Dedifferentiated amniotic fluid mesenchymal stem cell (primary cell): ENCODE results near the gene AP1B1.
"Not testable (repeated sequence)": the region's sequence is repeated elsewhere in the genome, so short reads cannot be mapped to it uniquely, and the experiment has no call there.

Experiments
- DNase-seq: peaks from one replicate; pipeline ENCODE4 v3.0.0-alpha.2; 2016; ENCODE audit errors: extremely low spot score

Gene AP1B1

DNA sequence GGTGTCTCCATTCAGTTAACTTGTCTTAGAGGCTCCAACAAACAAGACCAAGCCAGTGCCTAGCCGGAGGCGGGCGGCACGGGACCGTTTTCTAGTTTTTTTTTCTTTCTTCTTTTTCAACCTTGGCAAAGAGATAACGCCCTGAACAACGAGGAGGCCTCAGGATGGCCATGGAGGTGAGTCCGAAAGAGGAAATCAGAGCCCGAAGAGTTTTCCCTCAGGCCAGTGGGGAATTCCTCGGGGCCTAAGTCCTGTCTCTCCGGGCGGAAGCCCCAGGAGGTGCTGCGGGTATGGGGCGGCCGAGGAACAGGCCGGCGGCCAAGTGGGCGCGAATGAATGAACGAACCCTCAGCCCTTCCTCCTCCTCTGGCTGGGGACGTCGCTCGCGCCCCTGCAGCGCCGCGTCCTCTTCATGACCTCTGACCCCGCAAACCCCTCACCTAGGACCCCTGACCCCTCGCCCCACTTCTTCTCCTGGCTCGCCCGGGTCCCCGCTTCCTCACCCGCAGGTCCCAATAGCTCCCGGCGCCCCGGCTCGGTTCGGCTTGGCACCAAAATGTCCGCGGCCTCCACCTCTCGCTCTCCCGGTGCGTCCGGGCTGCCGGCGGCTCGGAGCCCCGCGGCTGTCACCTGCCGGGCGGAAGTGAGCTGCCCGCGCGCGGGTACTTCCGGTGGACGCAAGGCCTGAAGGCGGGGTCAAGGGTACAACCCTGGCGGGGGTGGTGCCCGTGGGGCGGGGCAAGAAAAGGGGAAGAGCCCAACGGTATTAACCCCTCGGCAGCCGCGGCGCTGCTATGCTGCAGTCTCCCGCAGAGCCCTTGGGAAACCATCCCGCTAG, at the start of gene AP1B1:
Gene AP1B1, minus strand, starts transcription at position 650 of the 838 bp plus-strand sequence. CDS start 21,327 bp downstream, outside the sequence.
- DNase-seq = peak; percentile 69

DNA sequence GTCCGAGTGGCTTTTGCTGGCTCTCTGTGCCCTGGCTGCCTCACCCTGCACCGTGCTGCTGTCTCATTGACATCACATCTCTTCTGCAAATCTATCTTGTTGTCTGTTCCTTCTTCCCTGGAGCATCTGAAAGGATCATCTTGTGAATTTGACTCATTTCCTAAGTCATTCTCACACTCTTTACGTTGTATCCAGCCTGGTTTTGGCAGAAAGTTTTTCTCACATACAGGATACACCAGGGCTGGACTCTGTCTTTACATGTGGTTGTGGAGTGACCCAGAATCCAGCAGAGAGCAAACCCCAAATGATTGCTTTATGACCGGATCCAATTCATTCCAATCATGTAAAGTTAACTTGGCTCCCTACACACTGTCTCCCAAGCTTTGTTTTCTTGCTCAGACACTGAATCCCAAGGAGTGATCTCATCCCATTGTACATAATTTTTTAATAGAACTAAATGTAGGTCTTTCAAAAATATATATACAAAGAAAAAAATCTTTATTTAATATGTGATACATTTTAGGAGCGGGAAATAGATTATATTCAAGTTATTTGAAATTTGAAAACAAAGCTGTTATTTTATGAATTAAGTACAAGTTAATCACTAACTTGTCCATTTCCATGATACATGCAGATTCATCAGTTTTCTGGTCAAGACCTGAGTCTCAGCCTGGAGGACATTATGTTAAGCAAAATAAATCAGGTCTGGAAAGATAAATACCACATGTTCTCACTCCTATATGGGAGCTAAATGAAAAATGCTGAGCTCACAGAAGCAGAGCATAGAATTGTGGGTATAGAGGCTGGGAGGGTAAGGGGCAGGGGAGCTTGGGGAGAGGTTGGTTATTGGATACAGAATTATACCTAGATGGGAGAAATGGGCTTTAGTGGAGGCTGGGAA, 47.1 kb upstream of the AP1B1 start:
- DNase-seq = no peak

DNA sequence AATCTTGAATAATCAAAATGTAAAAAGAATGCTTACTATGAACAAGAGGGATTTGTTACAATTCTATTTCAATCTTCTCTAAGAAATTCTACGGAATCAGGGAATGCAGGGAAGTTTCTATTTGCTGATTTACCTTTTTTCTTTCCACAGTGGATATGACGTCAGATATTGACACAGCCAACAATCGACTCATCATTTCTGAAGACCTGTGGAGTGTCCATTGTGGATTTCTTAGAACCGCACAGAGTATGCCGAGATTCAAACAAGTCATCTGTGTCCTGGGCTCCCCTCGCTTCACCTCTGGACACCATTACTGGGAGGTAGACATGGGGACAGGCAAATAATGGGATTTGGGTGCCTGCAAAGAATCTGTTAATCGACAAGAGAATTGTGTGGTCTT, 45.9 kb upstream of the AP1B1 start:
- DNase-seq = no peak

DNA sequence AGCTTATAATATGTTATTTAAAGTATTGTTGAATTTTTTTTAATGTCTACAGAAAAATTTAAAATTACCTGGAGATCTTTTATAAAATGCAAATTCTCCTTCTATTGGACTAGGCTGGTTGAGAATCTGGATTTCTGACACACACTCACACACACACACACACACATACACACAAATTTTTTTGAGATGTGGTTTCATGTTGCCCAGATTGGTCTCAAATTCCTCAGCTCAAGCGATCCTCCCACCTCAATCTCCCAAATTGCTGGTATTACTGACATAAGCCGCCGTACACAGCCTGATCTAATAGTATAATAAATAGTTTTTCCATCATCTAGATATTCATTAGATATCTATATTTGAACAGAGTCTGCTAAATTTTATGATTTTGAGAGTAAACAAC, 45.5 kb upstream of the AP1B1 start:
- DNase-seq = no peak

DNA sequence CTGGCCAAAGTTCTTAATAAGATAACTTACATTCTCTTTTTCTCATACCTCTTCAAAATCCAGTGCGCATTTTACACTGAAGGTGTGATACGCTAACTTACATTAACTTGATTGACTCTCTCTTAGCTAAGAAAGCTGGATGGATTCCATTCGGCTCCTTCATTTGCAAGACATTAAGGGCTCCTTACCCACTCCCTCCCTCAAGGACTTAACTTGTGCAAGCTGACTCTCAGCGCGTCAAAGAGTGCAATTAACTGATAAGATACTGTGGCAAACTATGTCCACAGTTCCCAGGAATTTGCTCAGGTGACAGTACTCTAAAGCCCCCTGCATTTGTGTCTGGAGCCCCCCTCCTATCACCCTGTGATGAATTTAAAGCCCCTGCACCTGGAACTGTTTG, 43.6 kb upstream of the AP1B1 start:
- no peak for DNase-seq

DNA sequence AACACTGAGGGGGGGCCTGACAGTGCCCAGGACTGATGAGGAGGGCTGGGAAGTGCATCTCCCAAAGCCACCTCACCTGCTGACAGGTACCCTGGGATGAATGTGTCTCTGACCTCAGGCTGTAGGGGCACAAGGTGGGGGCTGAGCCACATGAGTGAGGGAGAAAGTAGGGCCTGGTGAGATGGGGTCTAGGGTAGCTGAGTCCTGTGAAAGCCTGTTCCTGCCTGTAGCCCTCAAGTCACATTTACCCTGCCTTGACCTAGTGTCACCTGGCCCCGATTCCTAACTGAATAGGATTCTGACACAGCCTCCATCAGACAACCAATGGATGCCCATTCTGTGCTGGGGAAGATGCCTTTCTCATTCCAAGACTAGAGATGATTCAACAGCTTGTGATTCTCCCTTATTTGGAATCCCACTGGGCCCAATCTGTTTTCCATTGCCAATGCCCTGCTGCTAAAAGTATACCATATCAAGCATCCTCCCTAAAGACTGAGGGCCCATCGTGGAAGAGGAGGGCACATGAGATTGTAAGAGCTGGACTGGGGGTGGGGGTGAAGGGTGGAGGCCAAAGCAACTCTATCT, 38.9 kb upstream of the AP1B1 start:
- DNase-seq = no peak

DNA sequence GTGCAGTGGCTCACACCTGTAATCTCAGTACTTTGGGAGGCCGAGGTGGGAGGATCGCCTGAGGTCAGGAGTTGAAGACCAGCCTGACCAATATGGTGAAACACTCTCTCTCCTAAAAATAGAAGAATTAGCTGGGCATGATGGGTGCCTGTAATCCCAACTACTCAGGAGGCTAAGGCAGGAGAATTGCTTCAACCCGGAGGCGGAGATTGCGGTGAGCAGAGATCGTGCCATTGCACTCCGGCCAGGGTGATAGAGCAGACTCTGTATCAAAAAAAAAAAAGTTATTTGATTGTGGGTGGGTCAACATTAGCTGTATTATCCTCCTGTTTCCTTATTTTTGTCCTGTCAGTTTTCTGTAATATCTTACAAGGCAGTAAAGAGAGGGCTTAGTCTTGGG, 38.1 kb upstream of the AP1B1 start:
- DNase-seq = no peak

DNA sequence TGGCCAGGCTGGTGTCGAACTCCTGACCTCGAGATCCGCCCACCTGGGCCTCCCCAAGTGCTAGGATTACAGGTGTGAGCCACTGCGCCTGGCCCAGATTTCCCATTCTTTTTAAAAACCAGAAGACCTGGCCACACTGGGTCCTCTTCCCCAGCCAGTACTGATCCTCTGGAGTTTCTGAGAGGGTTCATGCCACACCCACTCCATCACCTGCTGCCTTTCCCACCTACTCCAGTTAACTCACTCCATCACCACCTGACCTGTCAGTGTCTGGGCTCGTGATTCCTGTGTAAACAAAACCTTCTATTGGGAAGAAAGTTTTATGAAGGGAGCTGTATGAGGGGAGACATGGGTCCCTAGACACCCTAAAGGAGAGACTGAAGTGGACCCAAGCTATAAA, 30.3 kb upstream of the AP1B1 start:
- not testable (repeated sequence) for DNase-seq

DNA sequence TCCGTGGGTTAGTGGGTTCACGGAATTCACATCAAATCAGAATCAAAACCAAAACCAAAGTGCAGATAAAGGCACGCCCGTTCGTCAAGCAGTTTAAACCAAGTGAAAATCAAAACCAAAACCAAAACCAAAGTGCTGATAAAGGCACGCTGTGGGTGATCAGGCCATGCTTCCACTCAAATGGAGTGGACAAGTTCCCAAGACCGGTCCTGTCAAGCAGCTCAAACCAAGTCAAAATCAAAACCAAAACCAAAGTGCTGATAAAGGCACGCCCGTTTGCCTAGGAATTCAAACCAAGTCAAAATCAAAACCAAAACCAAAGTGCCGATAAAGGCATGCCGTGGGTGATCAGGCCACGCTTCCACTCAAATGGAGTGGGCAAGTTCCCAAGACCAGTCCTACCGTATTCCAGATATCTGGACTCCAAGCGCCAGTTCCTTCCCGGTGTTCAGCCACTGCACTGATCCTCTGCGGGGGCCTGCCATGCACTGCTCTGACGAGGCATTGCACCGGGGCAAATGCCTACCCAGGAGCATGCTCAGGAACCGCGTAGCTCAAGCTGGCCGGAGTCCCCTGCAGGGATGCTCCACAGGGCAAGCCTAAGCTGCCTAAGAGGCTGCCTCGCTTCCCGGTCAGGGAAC, 26.7 kb upstream of the AP1B1 start:
- DNase-seq = not testable (repeated sequence)

DNA sequence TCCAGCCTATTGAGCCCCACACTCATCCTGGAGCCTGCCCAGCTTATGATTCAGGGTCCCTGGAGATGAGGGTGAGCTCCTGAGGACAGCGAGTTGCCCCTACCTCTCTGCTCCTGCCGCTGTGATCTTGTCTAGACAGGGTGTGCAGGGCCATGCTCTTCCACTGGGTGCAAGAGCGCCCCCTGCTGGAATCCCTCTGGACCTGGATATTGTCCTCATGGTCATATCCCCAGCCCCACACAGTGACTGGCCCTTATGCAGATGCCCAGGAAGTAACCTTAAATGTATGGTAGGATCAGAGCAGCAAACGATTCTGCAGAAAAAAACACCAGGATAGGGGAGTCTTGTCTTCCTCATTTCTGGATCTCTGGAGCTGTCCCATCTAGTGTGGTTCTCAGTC, 24.4 kb upstream of the AP1B1 start:
- not testable (repeated sequence) for DNase-seq

DNA sequence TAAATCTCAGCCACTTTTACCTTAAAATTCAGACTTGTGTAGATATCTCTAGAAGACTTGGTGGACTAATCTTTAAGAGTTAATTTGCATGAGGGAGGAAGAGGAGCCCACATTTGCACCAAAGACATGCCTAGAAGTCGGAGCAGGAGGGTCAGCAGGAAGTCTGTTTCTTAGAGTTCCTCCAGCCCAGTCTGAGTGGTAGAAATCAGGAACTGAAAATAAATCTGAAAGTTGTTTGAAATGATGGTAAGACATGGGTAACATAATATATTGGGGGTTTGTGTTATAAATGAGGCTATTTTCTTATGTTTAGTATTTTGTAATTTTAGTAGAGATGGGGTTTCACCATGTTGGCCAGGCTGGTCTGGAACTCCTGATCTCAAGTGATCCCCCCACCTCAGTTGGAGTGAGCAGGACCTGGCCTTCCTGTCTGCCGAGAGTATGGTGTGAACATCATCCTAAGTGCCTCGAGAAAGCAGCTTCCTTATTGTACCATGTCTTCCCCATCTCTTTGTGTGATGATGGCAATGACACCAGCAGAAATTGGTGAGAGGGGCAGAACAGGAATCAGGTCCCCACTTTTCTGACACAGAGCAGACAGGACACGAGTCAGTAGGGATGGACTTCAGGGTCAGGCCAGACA, 23.3 kb upstream of the AP1B1 start:
- not testable (repeated sequence) for DNase-seq

DNA sequence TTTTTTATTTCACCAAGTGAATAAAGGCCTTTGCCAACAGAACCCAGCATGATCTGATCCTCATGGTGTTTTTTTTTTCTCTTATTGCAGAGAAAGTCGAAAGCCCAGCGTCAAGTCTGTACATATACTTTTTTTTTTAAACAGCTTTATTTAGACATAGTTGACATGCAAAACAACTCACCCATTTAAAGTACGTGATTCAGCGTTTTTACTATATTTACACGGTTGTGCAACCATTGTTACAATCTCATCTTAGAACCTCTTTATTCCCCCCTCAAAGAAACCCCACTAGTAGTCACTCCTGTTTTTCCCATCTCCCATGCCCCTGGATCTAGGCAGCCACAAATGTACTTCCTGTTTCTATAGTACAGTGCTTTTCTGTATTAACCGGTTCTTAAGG, 20.6 kb upstream of the AP1B1 start:
- DNase-seq = no peak

DNA sequence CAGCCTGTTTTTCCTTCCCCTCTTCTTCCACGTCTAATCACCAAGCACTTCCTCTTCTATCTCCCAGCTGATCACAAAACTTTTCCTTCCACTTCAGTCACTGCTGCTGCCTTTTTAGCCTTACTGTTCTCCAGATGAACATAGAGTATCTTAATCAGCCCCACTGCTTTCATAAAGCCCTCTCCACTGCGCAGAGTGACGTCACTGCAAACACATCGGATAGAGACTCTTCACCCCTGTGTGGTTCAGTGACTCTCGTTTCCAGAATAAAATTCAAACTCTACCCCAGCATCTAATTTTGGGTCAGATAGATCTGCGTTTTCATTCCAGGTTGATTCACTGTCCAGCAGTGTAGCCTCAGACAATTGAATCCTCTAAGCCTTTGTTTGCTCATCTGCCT, 13.2 kb upstream of the AP1B1 start:
- not testable (repeated sequence) for DNase-seq

DNA sequence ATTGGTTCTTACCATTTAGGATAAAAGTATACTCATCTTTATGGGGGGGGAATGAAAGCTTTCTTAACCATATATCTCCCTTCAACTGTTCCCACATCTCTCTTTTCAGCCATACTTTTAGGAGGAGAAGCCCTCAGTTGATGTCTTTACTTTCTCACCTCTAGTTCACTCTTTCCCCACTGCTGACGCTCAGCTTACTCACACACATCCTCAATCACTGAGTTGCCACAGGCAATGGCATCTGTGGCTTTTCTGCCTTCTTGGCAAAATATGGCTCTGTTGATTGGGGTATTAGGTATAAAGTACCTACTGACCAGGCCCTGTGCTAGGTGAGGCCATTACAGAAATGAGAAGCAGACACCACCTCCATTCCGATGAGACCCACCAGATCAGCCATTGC, 12.2 kb upstream of the AP1B1 start:
- DNase-seq = no peak

DNA sequence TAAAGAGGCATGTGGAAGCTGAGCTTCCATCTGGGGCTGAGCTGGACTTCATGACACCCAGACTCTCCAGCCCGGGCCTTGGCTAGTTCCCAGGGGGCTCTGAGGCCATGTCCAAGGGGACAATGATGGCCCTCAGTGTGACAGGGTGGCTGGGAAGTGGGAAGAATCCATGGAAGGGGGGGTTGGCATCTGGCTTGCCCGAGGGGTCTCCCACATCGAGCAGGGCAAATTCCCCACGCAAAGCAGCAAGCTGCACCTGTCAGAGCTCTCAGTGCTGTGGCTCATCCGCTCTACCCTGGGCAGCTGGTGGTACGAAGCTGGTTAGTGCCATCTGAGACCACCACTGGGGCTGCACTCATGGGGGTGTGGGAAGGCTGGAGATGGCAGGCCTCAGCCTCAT, 9.4 kb upstream of the AP1B1 start:
- DNase-seq = no peak

DNA sequence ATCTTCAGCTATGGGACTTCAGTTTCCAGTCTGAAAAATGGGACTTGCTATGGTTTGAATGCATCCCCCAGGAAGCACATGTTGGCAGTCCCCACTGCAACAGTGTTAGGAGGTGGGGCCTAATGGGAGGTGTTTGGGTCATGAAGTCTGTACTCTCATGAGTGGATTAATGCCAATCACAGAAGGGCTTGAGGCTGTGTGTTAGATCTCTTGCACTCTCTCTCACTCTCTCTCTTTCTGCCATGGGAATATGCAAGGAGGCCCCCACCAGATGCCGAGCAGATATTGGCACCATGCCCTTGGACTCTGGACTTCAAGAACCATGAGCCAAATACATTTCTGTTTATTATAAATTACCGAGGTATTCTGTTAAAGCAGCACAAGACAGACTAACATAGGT, 7.8 kb upstream of the AP1B1 start:
- no peak for DNase-seq

DNA sequence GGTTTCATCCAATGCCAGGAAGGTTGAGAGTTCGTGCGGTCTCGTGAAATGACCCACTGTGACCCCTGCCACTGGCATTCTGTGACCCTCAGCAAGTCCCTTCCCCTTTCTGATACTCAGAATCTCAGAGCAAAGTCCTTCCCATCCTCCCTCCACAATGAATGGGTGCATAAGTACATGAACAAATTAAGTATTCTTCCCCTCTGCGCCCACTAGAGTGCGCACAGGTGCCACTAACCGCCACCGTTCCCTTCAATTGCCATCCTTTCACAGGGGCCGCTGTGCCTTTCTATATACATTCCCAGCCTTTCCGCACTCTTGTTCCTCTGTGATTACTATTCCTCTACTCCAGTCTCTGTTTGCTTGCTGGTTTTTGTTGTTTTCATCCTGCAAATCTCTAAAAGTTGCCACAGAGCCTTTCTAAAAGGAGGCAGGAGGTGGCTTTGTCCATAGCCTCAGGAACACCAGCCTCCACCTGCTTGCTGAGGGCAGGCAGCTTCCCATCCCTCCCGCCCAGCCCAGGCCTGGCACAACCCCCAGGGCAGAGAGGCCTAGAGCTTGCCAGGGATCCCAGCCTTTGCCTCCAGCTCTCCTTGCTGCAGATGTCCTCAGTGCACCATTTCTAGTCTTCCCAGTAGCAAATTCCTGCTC, 6.7 kb upstream of the AP1B1 start:
- peak; percentile 67 for DNase-seq

DNA sequence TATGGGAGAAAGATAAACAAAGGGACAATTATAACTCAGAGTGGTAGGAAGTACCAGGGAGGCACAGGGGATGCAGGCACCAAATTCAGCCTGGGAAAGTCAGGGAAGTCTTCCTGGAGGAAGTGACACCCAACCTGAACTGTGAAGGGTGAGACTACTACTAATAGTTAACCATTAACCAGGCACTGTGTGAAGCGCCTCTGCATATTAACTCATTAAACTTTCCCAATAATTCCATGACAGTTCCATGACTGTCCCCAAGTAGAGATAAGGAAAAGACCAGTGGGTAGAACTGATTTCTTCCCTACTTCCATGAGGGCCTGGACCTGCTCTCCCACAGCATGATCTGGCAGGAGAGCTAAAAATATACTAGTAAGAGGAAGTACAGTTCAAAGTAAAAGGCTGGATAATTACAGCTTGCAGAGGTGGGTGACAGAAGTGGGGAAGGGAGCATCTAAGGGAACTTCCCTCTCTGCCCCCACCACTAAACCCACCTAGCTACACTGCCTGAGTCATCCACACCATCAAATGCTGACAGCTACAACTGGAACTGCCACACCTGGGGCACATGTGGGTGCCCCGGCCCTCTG, 4.7 kb upstream of the AP1B1 start:
- no peak for DNase-seq

DNA sequence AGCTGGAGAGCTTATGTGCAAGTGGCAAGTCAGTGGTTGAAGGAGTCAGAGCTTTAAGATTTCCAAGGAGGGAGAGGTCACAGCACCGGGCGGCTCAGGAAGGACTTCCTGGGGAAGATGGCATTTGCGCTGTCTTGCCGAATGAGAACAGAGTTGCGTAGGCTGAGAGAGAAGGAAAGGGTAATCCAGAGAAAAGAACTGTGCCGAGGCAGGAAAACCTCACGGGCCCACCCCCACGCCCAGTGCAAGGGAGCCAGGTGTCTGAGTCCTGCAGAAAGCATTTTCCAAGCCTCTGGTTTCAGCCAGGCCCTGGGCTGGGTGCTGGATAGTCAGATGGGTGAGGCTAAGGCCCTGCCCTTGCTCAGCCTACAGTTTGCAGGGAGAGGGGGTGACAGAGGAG, 3.2 kb upstream of the AP1B1 start:
- DNase-seq = no peak

DNA sequence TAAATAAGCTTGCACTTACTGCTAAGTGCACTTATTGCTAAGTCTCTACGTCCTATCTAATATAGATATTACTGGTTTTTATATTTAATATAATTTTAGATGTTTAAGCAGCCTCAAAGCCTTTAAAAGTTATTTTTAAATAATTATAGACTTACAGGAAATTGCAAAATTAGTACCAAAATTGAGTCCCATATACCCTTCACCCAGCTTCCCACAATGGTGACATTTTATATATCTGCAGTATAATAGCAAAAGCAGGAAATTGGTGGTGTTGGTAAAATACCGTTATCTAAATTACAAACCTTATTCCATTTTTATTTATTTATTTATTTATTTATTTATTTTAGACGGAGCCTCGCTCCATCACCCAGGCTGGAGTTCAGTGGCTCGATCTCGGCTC, 1.9 kb upstream of the AP1B1 start:
- DNase-seq = no peak

DNA sequence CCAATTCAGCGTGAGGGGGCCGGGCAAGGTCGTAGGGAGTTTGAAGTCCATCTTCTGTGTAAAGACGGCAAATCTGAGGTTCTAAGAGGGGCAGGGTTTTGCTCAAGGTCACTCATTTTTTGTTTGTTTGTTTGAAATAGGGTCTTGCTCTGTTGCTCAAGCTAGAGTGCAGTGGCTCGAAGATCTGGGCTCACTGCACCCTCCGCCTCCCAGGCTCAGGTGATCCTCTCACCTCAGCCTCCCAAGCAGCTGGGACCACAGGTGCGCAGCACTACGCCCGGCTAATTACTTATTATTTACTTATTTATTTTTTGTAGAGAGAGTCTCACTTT, 355 bp upstream of the AP1B1 start:
- DNase-seq = no peak
